Measurements from ENCODE around the gene AKAP5. TPM values are rescaled to one million over a fixed set of nuclear protein-coding genes. Genes with fewer than 3 reads are reported as not detected.

AKAP5 gene
- 0.28 and 0.36 TPM in 2 replicates for polyA plus RNA-seq (2012; rRNA removed)
- 0.54 and 0.55 TPM in 2 replicates for polyA plus RNA-seq (2012; cell fraction: cytosol; rRNA removed)
- polyA plus RNA-seq (2012; cell fraction: nucleus; rRNA removed), result 0.18 and 0.31 TPM in 2 replicates

- peak; percentile 96 for DNase-seq
- H3K4me1 ChIP-seq (ENCODE audit: control insufficient read depth in 1 of 2, insufficient read depth in 2 of 2, low read depth in 1 of 2, low read length in 1 of 2), result peaks cover 0 to 13% of the 10 kb centered on the region in 2 experiments; a peak in 2 of 4 replicates
- H3K4me2 ChIP-seq, result peak within 1 kb of the TSS; percentile 85
- no peaks in the 10 kb centered on the region for H3K27me3 ChIP-seq (ENCODE audit: insufficient read depth)
- H4K20me1 ChIP-seq (ENCODE audit: insufficient read depth), result no peaks in the 10 kb centered on the region
- H3K9me3 ChIP-seq, result no peaks in the 10 kb centered on the region
- no peaks in the 10 kb centered on the region for H3K9me2 ChIP-seq
- no peaks in the 10 kb centered on the region for H3K79me2 ChIP-seq (ENCODE audit: insufficient read depth)
- peaks cover 0 to 5% of the 10 kb centered on the region in 2 experiments for H3K36me3 ChIP-seq (replicated peaks in 1 of 2; ENCODE audit: control insufficient read depth in 1 of 2, insufficient read depth in 2 of 2, low read length in 1 of 2)
- 0% methylated on average over 15 of the region's 74 CpGs for WGBS (ENCODE audit: low lambda C conversion rate)
- peak within 1 kb of the TSS; percentile 24 to 64; a peak in 2 of 4 replicates for H3K27ac ChIP-seq (ENCODE audit: low read depth in 2 of 2, low read length in 1 of 2)
- peak within 1 kb of the TSS; percentile 73 for H2AFZ ChIP-seq (ENCODE audit: low read depth)
- ChIA-PET POLR2A (interaction anchor here (1.0 to 1.1 kb wide), 2 partner anchors 37 to 127 kb away, joined by 3 read pairs; no protein-coding TSS in a partner anchor), CTCF (interaction anchor here (1.1 to 5.5 kb wide), 11 partner anchors 10 to 126 kb away, joined by 3 to 28 read pairs (median 5); partner anchors contain the start of gene HSPA2)
- H3K9ac ChIP-seq, result peak within 1 kb of the TSS; percentile 38; the same call in 1 of the 2 replicates
- H3F3A ChIP-seq (replicated peaks; ENCODE audit: insufficient read depth), result peaks cover 8% of the 10 kb centered on the region
- TF ChIP-seq GABPA (IDR thresholded peaks at IDR 0.05; ENCODE audit: low read depth) (no peak), PBX3 (IDR thresholded peaks at IDR 0.05) (peak; percentile 94), JUND (IDR thresholded peaks at IDR 0.05) (no peak), CHD2 (IDR thresholded peaks at IDR 0.05; ENCODE audit: low read length, partially characterized antibody) (peak; percentile 8)
- H3K4me3 ChIP-seq (ENCODE audit: low read depth in 2 of 2, low read length in 1 of 2), result peak within 1 kb of the TSS; percentile 68 to 73
These were observed at the start of gene AKAP5 for GRCh38 chr14:64465191-64465822. Gene AKAP5, plus strand, starts transcription at chr14:64465499. Its CDS starts 2,896 bp downstream, at chr14:64468395.

- Histone ChIP-seq H2AFZ (ENCODE audit: low read depth) (no peak overlapping the region), H3K9me2 (no peaks in the 10 kb centered on the region), H3K79me2 (ENCODE audit: insufficient read depth) (no peaks in the 10 kb centered on the region), H3K27me3 (ENCODE audit: insufficient read depth) (no peaks in the 10 kb centered on the region), H3K4me3 (ENCODE audit: low read depth in 2 of 2, low read length in 1 of 2) (no peak overlapping the region), H3K4me1 (ENCODE audit: control insufficient read depth in 1 of 2, insufficient read depth in 2 of 2, low read depth in 1 of 2, low read length in 1 of 2) (peaks cover 0 to 10% of the 10 kb centered on the region in 2 experiments; a peak in 2 of 4 replicates), H3K9ac (no peak overlapping the region), H3K27ac (ENCODE audit: low read depth in 2 of 2, low read length in 1 of 2) (peak overlapping the region in 1 of 2 experiments; percentile 37; a peak in 2 of 4 replicates), H3F3A (replicated peaks; ENCODE audit: insufficient read depth) (peaks cover 20% of the 10 kb centered on the region), H4K20me1 (ENCODE audit: insufficient read depth) (no peaks in the 10 kb centered on the region), H3K4me2 (no peak overlapping the region), H3K36me3 (replicated peaks in 1 of 2; ENCODE audit: control insufficient read depth in 1 of 2, insufficient read depth in 2 of 2, low read length in 1 of 2) (peaks cover 20 to 22% of the 10 kb centered on the region in 2 experiments), H3K9me3 (no peaks in the 10 kb centered on the region)
- DNase-seq, result no peak
- ChIA-PET POLR2A (no interaction called here), CTCF (interaction anchor here (9.4 kb wide), 1 partner anchor 14 kb away, joined by 84 read pairs; no protein-coding TSS in a partner anchor)
- TF ChIP-seq IRF3 (IDR thresholded peaks at IDR 0.05; ENCODE audit: low read depth, low read length), result no peak
- TF ChIP-seq NRF1 (IDR thresholded peaks at IDR 0.05; ENCODE audit: low read depth, low read length), result no peak
- TF ChIP-seq MEF2A (IDR thresholded peaks at IDR 0.05; ENCODE audit: borderline replicate concordance, low read depth), result no peak
- no peak for TF ChIP-seq SMC3 (IDR thresholded peaks at IDR 0.05; ENCODE audit: low read depth, low read length)
- TF ChIP-seq FOXM1 (IDR thresholded peaks at IDR 0.05; ENCODE audit: low read depth), result no peak
- no peak for TF ChIP-seq TAF1 (IDR thresholded peaks at IDR 0.05; ENCODE audit: borderline replicate concordance, low read depth, low read length)
- TF ChIP-seq CHD2 (IDR thresholded peaks at IDR 0.05; ENCODE audit: low read length, partially characterized antibody), result no peak
- TF ChIP-seq USF1 (IDR thresholded peaks at IDR 0.05; ENCODE audit: borderline replicate concordance, low read depth), result no peak
- TF ChIP-seq YY1 (IDR thresholded peaks at IDR 0.05; ENCODE audit: low read depth), result no peak
- 77% methylated on average over 3 of the region's 3 CpGs for WGBS (ENCODE audit: low lambda C conversion rate)
These were observed 48.9 kb upstream of the AKAP5 start for GRCh38 chr14:64416348-64416932.
